NCI-H187 (cell line): ENCODE data around the gene DNALI1.
"Not testable (repeated sequence)": the region's sequence is repeated elsewhere in the genome, so short reads cannot be mapped to it uniquely, and the experiment has no call there.

Experiments
- DNase-seq, 2 experiments: peaks; one replicate each; lab custom pipeline; 2025; lab: John Stamatoyannopoulos, UW

DNALI1 gene

GRCh38 chr1:37556712-37557196 lies at the start of gene DNALI1:
TSS of gene DNALI1 (plus strand) at chr1:37556940. CDS start at chr1:37556995, 55 bp downstream.
- DNase-seq: peak; percentile 77 to 84

GRCh38 chr1:37509181-37509580 lies 47.6 kb upstream of the DNALI1 start:
- no peak for DNase-seq

- peak; percentile 9 to 21 for DNase-seq
These were observed 42.9 kb upstream of the DNALI1 start for GRCh38 chr1:37513795-37514349.

GRCh38 chr1:37514350-37515184 lies 42.2 kb upstream of the DNALI1 start, which contains the start of gene MEAF6:
TSS of gene MEAF6 (minus strand) at chr1:37514766. CDS start at chr1:37514746, 20 bp downstream.
- DNase-seq: peak; percentile 72 to 78

GRCh38 chr1:37515185-37516034 lies 41.3 kb upstream of the DNALI1 start:
- DNase-seq: no peak

- DNase-seq: no peak
These were observed 39.2 kb upstream of the DNALI1 start for GRCh38 chr1:37517569-37517968.

- not testable (repeated sequence) for DNase-seq
These were observed 38.5 kb upstream of the DNALI1 start for GRCh38 chr1:37518241-37518640.

GRCh38 chr1:37518929-37519328 lies 37.8 kb upstream of the DNALI1 start:
- DNase-seq: not testable (repeated sequence)

- DNase-seq: no peak
These were observed 37.1 kb upstream of the DNALI1 start for GRCh38 chr1:37519613-37520012.

- DNase-seq: not testable (repeated sequence)
These were observed 26.9 kb upstream of the DNALI1 start for GRCh38 chr1:37529888-37530287.

- DNase-seq: not testable (repeated sequence)
These were observed 24.2 kb upstream of the DNALI1 start for GRCh38 chr1:37532418-37533156.

- no peak for DNase-seq
These were observed 23.2 kb upstream of the DNALI1 start for GRCh38 chr1:37533317-37534093.

GRCh38 chr1:37537378-37537777 lies 19.4 kb upstream of the DNALI1 start:
- DNase-seq: no peak

- DNase-seq: not testable (repeated sequence)
These were observed 17.6 kb upstream of the DNALI1 start for GRCh38 chr1:37539154-37539553.

GRCh38 chr1:37540036-37540785 lies 16.5 kb upstream of the DNALI1 start:
- DNase-seq: no peak

- DNase-seq: no peak
These were observed 12.2 kb upstream of the DNALI1 start for GRCh38 chr1:37544530-37544929.

- DNase-seq: no peak
These were observed 11.7 kb upstream of the DNALI1 start for GRCh38 chr1:37545019-37545418.

GRCh38 chr1:37549341-37549740 lies 7.4 kb upstream of the DNALI1 start:
- DNase-seq: no peak

GRCh38 chr1:37553598-37553926 lies 3.2 kb upstream of the DNALI1 start:
- DNase-seq: no peak
